ENCODE results near the gene ZFYVE28.
A peak's percentile ranks its signal among the peaks of the same experiment; 100 is the strongest.

ZFYVE28 gene

GRCh38 chr4:2264481-2265041 lies 153.9 kb downstream of the ZFYVE28 start:
- no peak for DNase-seq (ENCODE audit: low read depth in 2 of 2, low spot score in 1 of 2)

- no peak for DNase-seq (ENCODE audit: low read depth in 2 of 2, low spot score in 1 of 2)
These were observed 154.5 kb downstream of the ZFYVE28 start for GRCh38 chr4:2263926-2264321.

GRCh38 chr4:2262944-2263250 lies 155.5 kb downstream of the ZFYVE28 start:
- no peak for DNase-seq (ENCODE audit: low read depth in 2 of 2, low spot score in 1 of 2)

- peak; percentile 92 to 95 for DNase-seq (ENCODE audit: low read depth in 2 of 2, low spot score in 1 of 2)
These were observed 156.1 kb downstream of the ZFYVE28 start for GRCh38 chr4:2262145-2262943.

- no peak for DNase-seq (ENCODE audit: low read depth in 2 of 2, low spot score in 1 of 2)
These were observed 156.6 kb downstream of the ZFYVE28 start, which contains the start of gene MXD4 for GRCh38 chr4:2261853-2262144. TSS of gene MXD4 (minus strand) at chr4:2262109. CDS start at chr4:2261980, 129 bp downstream.

- DNase-seq (ENCODE audit: low read depth in 2 of 2, low spot score in 1 of 2): peak in 1 of 2 donors; percentile 22
These were observed 157.2 kb downstream of the ZFYVE28 start for GRCh38 chr4:2261110-2261852.

GRCh38 chr4:2260344-2261109 lies 157.9 kb downstream of the ZFYVE28 start:
- DNase-seq (ENCODE audit: low read depth in 2 of 2, low spot score in 1 of 2): no peak

GRCh38 chr4:2259541-2260343 lies 158.7 kb downstream of the ZFYVE28 start:
- no peak for DNase-seq (ENCODE audit: low read depth in 2 of 2, low spot score in 1 of 2)

- no peak for DNase-seq (ENCODE audit: low read depth in 2 of 2, low spot score in 1 of 2)
These were observed 159.4 kb downstream of the ZFYVE28 start for GRCh38 chr4:2259036-2259540.

- no peak for DNase-seq (ENCODE audit: low read depth in 2 of 2, low spot score in 1 of 2)
These were observed 160.1 kb downstream of the ZFYVE28 start for GRCh38 chr4:2258091-2259035.

GRCh38 chr4:2257361-2258081 lies 160.9 kb downstream of the ZFYVE28 start:
- no peak for DNase-seq (ENCODE audit: low read depth in 2 of 2, low spot score in 1 of 2)

- no peak for DNase-seq (ENCODE audit: low read depth in 2 of 2, low spot score in 1 of 2)
These were observed 161.7 kb downstream of the ZFYVE28 start for GRCh38 chr4:2256781-2257191.

- DNase-seq (ENCODE audit: low read depth in 2 of 2, low spot score in 1 of 2): no peak
These were observed 162.2 kb downstream of the ZFYVE28 start for GRCh38 chr4:2256156-2256731.

- DNase-seq (ENCODE audit: low read depth in 2 of 2, low spot score in 1 of 2): no peak
These were observed 162.8 kb downstream of the ZFYVE28 start for GRCh38 chr4:2255501-2256155.

GRCh38 chr4:2254665-2255500 lies 163.6 kb downstream of the ZFYVE28 start:
- DNase-seq (ENCODE audit: low read depth in 2 of 2, low spot score in 1 of 2): no peak

GRCh38 chr4:2253160-2254084 lies 165.0 kb downstream of the ZFYVE28 start:
- DNase-seq (ENCODE audit: low read depth in 2 of 2, low spot score in 1 of 2): no peak

Data from stimulated activated CD8-positive, alpha-beta memory T cell treated with anti-CD3 and anti-CD28 coated beads, Interleukin-4, amount 100 ng/mL, for 1 hour (primary cell).